Hematopoietic multipotent progenitor cell treated with erythropoietin and hydrocortisone succinate and interleukin-3 and kit ligand, for 17 days (in vitro differentiated cells): Measurements from ENCODE around the gene INSIG1.

Experiments
- DNase-seq: peaks from one replicate; pipeline ENCODE4 v3.0.0-alpha.2; 2015; ENCODE audit warnings: low spot score

INSIG1 gene

GRCh38 chr7:155303039-155303593 is 5.4 kb downstream of the INSIG1 start:
- DNase-seq: no peak

DNA sequence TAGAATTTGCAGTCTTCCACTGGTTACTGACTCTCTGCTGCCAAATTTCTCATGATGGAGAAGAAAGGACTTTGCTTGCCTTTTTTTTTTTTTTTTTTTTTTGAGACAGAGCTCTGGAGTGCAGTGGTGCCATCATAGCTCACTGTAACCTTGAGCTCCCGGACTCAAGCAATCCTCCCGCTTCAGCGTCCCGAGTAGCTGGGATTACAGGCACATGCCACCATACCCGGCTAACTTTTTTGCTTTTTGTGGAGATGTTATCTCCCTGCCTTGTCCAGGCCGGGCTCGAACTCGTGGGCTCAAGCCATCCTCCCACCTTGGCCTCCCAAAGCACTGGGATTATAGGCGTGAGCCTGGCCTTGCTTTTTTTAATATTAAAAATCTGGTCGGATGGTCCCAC is 6.2 kb downstream of the INSIG1 start:
- no peak for DNase-seq

DNA sequence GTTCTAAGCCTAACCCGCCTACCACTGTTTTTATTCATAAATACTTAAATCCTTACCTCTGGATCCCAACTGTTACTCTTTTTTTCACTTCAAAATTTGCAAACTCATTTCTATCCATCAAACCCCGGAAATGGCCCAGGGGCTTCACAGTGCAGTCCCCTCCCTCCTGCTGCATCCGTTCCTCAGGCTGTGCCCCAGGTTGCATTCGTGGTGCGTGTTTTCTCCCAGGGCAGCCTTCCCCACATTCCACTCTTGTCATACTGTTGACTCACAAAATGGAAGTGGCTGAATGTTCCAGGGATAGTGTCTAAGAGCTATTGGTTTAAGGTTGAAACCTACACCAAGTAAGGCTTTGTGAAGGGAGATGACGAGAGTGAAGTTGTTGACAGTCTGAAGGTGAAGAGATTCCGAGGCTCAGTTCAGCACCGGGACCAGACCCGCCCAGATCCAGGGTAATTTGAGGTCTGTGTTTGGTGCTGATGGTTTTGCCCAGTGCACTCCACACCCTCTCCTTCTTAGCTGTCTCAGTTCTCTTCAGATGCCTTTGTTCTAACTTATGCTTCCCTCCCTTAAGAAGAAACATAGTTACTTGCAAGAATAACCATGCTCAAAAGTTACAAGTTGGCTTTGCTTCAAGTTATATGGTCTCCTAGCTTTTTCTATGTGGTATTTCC is 7.7 kb downstream of the INSIG1 start:
- DNase-seq: no peak

DNA sequence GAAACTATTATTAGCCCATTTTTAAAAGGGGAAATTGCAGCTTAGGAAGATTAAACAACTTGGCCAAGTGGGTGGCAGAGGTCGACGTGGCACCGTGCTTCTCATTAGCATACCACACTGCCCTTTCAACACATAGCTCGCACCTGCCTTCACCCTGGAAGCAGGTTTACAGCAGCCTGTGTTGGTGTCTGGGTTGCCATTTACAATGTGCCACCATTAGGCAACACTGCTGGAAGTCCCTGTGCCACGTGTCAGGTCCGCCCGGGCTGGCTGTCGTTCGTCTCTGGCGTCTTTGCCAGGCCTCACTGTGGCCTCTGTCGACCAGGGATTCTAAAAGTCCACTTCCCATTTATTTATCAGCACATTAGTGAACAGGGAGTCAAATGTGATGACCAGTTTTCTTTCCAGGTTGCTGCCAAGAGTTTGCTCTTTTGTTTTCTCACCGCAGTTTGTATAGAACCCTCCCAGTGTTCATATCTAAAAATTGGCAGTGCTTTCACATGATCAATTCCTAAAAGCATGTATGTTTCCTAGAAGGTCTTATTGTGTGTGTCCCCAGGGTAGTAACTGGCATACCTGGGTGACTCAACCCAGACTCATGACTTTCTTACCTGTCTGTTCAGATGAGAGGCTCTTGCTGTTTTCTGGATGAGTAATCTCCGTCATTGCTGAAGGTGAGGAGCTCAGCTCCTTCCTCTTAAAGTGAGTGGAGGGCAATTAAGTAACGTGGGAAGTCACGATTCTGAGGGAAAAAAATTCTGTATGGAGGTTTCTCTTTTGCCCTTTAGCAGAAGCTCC is 9.2 kb downstream of the INSIG1 start:
- DNase-seq: no peak

GRCh38 chr7:155308330-155309020 is 10.8 kb downstream of the INSIG1 start:
- no peak for DNase-seq

GRCh38 chr7:155309021-155309338 is 11.3 kb downstream of the INSIG1 start:
- DNase-seq: no peak

GRCh38 chr7:155310425-155311114 is 12.9 kb downstream of the INSIG1 start:
- no peak for DNase-seq

DNA sequence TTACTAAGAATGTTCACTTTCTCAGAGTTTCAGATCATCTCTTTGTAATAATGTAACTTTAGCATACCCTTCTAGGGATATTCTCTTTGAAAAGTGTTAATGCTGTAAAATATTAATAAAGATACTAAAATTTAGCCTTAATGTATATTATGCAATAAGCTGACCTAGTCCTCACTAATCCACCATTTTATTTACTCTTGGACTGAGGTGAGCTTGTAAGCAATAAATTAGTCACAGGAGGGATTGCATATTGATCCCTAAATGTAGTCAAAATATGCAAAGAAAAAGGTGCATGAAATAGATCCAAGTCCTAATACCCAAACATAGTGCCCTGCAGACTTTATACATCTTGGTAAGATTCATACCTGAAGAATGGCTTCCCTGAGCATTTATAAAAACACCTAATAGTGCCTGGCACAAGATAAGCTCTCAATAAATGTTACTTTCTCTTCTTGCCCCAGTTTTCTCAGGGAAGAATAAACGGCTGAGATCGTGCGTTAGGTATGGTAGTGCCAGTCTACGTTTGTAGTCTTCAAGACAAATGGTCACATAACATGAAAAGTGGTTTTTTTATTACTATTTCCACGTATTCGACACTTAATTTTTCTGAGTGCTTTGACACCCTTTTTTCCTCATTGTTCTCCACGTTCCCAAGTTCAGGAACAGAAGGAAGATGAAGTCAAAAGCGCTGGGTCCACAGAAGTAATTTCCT is 14.3 kb downstream of the INSIG1 start:
- DNase-seq: no peak

DNA sequence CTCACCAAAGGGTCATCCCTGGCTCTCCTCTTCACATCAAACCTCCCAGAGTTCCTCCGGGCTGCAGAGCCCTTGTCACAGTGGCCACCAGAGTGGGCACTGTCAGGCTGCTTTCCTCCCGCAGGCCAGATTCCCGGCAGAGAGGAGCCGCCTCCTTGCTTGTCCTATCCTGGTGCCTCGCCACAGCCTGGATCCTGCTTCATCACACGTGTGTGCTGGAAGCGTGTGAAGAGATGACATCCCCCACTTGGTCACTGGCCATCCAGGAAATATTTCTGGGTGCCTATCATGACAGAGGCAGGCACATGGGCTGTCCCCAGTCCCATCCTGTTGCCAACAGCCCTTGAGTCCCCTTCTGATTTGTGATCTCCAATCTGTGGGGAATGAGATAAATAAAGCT is 15.0 kb downstream of the INSIG1 start:
- no peak for DNase-seq

DNA sequence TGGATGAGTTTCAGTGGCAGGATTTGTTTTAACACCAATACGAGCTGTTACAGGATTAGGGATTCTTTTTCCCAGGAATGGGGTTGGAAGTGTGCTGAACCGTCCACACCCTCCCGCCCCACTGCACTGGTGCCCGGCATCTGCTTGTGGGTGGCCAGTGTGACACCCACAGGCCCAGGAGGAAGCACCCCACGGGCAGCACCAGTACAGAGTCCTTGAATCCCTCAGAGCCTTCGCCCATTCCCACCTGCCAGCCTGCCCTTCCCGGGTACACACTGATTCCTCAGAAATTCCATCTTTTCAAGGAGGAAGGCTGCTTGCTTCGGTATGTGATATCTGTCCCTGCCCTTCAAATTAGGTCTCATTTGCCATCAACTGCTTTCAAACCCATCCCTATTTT is 15.4 kb downstream of the INSIG1 start:
- no peak for DNase-seq

DNA sequence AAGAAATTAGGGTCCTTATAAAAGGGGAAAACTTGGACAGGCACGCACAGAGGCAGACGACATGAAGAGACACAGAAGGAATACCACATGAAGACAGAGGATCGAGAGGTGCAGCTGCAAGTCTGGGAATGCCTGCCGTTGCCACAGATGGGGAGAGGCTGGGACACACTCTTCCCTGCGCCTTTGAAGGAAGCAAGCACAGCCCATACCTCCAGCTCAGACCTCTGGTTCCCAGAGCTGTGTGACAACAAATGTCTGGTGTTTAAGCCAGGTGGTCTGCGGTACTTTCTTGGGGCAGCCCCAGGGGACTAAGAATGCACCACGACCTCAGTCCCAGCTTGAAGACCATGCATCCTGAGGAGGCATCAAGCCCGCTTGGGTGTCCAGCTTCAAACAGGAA is 18.3 kb downstream of the INSIG1 start:
- DNase-seq: no peak

DNA sequence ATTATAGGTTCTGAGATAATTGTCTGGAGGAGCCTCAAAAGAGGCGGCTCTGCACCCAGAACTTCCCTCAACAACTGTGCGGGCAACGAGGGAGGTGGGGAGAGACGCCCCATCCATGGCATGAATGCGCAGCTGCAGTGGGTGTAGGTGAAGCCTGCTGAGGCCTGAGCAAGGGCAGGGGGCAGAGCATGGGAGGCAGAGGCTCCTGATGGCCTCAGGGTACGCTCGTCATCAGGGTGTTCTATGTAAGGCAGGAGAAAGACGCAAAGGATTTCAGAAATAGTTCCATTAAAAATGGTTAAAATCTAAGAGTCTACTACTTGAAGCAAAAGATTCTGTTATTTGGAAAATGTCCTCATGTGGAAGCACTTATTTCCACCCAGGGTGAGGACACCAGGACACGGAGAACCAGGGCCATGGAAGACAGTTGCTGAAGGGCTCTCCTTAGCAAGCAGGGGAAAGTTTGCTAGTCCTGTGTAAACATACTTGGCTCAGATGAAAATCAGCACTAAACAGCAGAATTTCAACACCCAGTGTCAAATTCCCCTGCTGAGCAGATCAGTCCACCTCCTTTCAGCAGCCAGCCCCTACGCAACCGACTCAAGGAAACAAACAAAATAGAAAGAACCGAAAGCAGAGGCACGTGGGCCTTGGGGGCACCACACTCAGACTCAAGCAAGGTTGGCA is 18.9 kb downstream of the INSIG1 start:
- DNase-seq: no peak

- no peak for DNase-seq
Observed at GRCh38 chr7:155317114-155317434, 19.4 kb downstream of the INSIG1 start.

DNA sequence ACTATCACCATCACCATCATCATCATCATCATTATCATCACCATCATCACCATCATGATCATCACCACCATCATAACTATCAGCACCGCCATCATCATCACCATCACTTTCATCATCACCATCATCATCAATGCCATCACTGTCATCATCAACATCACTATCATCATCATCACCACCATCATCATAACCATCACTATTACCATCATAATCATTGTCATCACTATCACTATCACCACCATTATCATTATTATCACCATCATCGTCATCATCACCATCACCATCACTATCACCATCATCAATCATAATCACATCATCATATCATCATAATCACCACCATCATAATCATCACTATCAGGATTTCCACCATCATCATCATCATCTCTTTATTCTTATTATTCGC is 20.6 kb downstream of the INSIG1 start:
- DNase-seq: no peak

- no peak for DNase-seq
Observed at GRCh38 chr7:155322530-155322929, 24.9 kb downstream of the INSIG1 start.

DNA sequence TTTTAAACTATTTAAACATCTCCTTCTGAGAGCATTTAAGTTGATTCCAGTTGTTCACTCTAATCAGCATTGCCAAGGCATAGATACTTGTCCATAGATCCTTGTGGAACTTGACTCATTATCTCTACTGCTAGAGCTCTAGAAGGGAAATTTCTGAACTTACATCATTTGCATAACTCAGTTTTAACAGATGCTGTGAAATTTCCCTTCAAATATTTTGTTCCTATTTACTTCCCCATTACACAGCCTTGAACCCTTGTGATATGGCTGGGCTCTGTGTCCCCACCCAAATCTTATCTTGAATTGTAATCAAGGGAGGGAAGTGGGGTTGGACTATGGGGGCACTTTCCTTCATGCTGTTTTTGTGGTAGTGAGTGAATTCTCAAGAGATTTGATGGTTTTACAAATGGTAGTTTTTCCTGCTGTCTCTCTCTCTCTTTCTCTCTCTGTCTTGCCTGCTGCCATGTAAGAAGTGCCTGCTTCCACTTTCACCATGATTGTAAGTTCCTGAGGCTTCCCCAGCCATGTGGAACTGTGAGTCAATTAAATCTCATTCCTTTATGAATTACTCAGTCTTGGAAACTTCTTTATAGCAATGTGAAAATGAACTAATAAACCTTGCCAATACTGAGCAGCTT is 25.4 kb downstream of the INSIG1 start:
- no peak for DNase-seq

DNA sequence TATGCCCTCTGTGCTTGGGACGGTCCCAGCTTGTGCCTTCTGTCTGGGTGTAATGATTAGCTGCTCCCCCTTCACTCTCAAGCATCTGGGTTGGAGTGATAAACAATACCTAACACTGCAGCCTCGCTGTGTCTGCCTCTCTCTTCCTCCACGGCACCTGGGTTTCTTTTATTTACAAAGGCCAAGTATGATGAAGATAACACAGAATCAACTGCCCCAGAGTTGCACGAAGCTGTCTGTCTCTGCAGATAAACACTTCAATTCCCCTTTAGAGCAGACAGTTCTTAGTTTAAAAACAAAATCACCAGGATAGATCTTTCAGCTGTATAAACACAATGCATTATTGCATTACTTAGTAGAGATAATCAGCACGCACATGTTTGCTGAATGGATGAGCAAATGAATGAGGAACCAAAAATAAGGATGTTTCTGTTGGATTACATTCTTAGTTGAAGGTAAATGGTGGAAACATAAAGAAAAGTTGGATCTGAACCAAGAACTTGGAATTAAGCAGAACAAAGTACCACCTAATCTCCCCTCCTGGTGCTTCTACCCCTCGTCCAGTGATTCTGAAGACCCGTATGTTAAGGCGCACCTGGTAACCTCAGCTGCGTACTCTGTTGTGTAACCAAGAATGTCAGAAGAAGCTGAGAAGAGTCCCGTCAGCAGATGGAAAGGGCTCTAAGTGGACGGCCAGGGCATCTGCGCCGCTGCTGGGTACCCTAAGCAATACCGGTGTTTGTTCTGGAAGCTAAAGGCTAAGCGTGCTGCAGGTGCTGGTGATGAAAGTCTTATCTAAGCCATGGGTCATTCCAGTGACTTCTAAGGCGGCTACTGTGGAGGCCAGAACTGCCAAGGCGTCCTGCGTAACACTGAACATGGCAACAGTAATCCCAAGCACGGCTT is 26.6 kb downstream of the INSIG1 start:
- no peak for DNase-seq

GRCh38 chr7:155324918-155325235 is 27.2 kb downstream of the INSIG1 start:
- DNase-seq: no peak

DNA sequence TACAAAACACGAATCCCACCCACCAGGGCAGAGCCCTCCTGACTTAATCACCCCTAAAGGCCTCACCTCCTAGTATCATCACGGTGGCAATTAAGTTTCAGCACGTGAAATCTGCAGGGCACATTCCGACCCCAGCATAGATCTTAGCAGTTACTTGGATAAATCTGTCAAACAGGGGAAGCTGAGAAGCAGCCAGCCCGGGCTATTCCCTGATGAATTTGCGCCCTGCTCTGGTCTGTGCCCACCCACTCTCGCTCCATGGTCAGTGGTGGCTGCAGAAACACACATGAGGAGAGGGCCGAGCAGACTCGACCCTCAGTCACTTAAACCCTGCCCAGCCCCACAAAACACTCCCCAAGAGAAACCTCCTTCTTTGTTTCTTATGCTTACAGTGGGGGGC is 28.7 kb downstream of the INSIG1 start:
- no peak for DNase-seq
